Activated T-helper 2 cell treated with anti-CD3 and anti-CD28 coated beads, Interferon-gamma antibody, Interleukin-2, Interleukin-4, amounts not matched to agents 10 μg/mL and 5 μg/mL and 100 μg/mL, durations not matched to agents 14 hours and 24 hours and 36 hours (primary cell): ENCODE results near the gene FOXC2. TPM values are rescaled to one million over a fixed set of nuclear protein-coding genes. Genes with fewer than 3 reads are reported as not detected.

Experiments used
- DNase-seq: peaks from one replicate; pipeline ENCODE4 v3.0.0; 2021; ENCODE audit warnings: low spot score
- H3K27ac Mint-ChIP-seq: one replicate; pipeline ENCODE4 v1.8.0; 2021; ENCODE audit warnings: mixed read lengths
- H3K27me3 Mint-ChIP-seq: one replicate; pipeline ENCODE4 v1.8.0; 2021; ENCODE audit warnings: low read depth, mixed read lengths
- H3K36me3 Mint-ChIP-seq: one replicate; pipeline ENCODE4 v1.8.0; 2021; ENCODE audit warnings: low read depth, mixed read lengths
- H3K4me1 Mint-ChIP-seq: one replicate; pipeline ENCODE4 v1.8.0; 2021; ENCODE audit warnings: low read depth, mixed read lengths
- H3K4me3 Mint-ChIP-seq: one replicate; pipeline ENCODE4 v1.8.0; 2021; ENCODE audit warnings: low read depth, mild to moderate bottlenecking, moderate library complexity, mixed read lengths
- H3K9me3 Mint-ChIP-seq: one replicate; pipeline ENCODE4 v1.8.0; 2021; ENCODE audit warnings: mixed read lengths
- intact Hi-C: fragments of 100-400 bp; cut with micrococcal nuclease; formaldehyde crosslinking; loops from one replicate; pipeline ENCODE4 v1.15.1; 2023
- total RNA-seq: library from RNA; stranded (reverse); gene quantifications from 2 replicates; pipeline ENCODE4 v1.2.3, GENCODE V29; 2022

The FOXC2 gene
- total RNA-seq, 1 donor from 2014 or later, result 0.07 TPM

GRCh38 chr16:86527366-86527765 lies 39.3 kb upstream of the FOXC2 start:
- Mint-ChIP-seq H3K9me3 (no peaks in the 10 kb centered on the region), H3K36me3 (peaks cover 3% of the 10 kb centered on the region), H3K27me3 (no peaks in the 10 kb centered on the region), H3K27ac (no peak overlapping the region), H3K4me1 (no peaks in the 10 kb centered on the region), H3K4me3 (no peak overlapping the region)
- intact Hi-C loops, result loop anchor here (10.0 kb wide), 1 partner anchor 453 kb away; no protein-coding TSS in a partner anchor
- no peak for DNase-seq

- Mint-ChIP-seq H3K36me3 (peaks cover 3% of the 10 kb centered on the region), H3K4me1 (no peaks in the 10 kb centered on the region), H3K4me3 (no peak overlapping the region), H3K27me3 (no peaks in the 10 kb centered on the region), H3K9me3 (no peaks in the 10 kb centered on the region), H3K27ac (no peak overlapping the region)
- DNase-seq, result no peak
- intact Hi-C loops, result loop anchor here (10.0 kb wide), 1 partner anchor 453 kb away; no protein-coding TSS in a partner anchor
Measured at GRCh38 chr16:86528061-86528929, 38.3 kb upstream of the FOXC2 start.

- H3K27me3 Mint-ChIP-seq, result no peaks in the 10 kb centered on the region
- intact Hi-C loops, result loop anchor here (10.0 kb wide), 1 partner anchor 454 kb away; no protein-coding TSS in a partner anchor
Measured at GRCh38 chr16:86529160-86529559, 37.5 kb upstream of the FOXC2 start.

GRCh38 chr16:86530251-86531190 lies 36.1 kb upstream of the FOXC2 start:
- Mint-ChIP-seq H3K4me3 (no peak overlapping the region), H3K27ac (no peak overlapping the region), H3K27me3 (no peaks in the 10 kb centered on the region), H3K36me3 (peaks cover 3% of the 10 kb centered on the region), H3K9me3 (no peaks in the 10 kb centered on the region), H3K4me1 (no peaks in the 10 kb centered on the region)
- intact Hi-C loops, result no loop called here
- DNase-seq, result no peak

More at GRCh38 chr16:86529160-86529559, 37.5 kb upstream of the FOXC2 start:
- no peak for DNase-seq
- Mint-ChIP-seq H3K4me1 (no peaks in the 10 kb centered on the region), H3K9me3 (no peaks in the 10 kb centered on the region), H3K4me3 (no peak overlapping the region), H3K36me3 (peaks cover 3% of the 10 kb centered on the region), H3K27ac (no peak overlapping the region)

GRCh38 chr16:86531191-86531545 lies 35.5 kb upstream of the FOXC2 start:
- H3K36me3 Mint-ChIP-seq, result peaks cover 3% of the 10 kb centered on the region
- intact Hi-C loops, result no loop called here
- H3K9me3 Mint-ChIP-seq, result no peaks in the 10 kb centered on the region
- H3K27me3 Mint-ChIP-seq, result no peaks in the 10 kb centered on the region
- no peak for DNase-seq
- no peak overlapping the region for H3K27ac Mint-ChIP-seq
- no peak overlapping the region for H3K4me3 Mint-ChIP-seq
- H3K4me1 Mint-ChIP-seq, result no peaks in the 10 kb centered on the region

GRCh38 chr16:86531641-86532525 lies 34.7 kb upstream of the FOXC2 start:
- H3K36me3 Mint-ChIP-seq, result peaks cover 3% of the 10 kb centered on the region
- H3K4me3 Mint-ChIP-seq, result no peak overlapping the region
- no peak for DNase-seq
- H3K27me3 Mint-ChIP-seq, result no peaks in the 10 kb centered on the region
- H3K9me3 Mint-ChIP-seq, result no peaks in the 10 kb centered on the region
- intact Hi-C loops, result no loop called here
- no peak overlapping the region for H3K27ac Mint-ChIP-seq
- H3K4me1 Mint-ChIP-seq, result no peaks in the 10 kb centered on the region

- H3K27me3 Mint-ChIP-seq, result no peaks in the 10 kb centered on the region
- no peaks in the 10 kb centered on the region for H3K4me1 Mint-ChIP-seq
- no peaks in the 10 kb centered on the region for H3K9me3 Mint-ChIP-seq
- no peak for DNase-seq
- no peak overlapping the region for H3K27ac Mint-ChIP-seq
- no peak overlapping the region for H3K4me3 Mint-ChIP-seq
- intact Hi-C loops, result no loop called here
- peaks cover 3% of the 10 kb centered on the region for H3K36me3 Mint-ChIP-seq
Measured at GRCh38 chr16:86532526-86532815, 34.2 kb upstream of the FOXC2 start.

GRCh38 chr16:86533076-86533475 lies 33.6 kb upstream of the FOXC2 start:
- no peaks in the 10 kb centered on the region for H3K4me1 Mint-ChIP-seq
- no peak for DNase-seq
- intact Hi-C loops, result no loop called here
- H3K9me3 Mint-ChIP-seq, result no peaks in the 10 kb centered on the region
- H3K36me3 Mint-ChIP-seq, result peaks cover 3% of the 10 kb centered on the region
- H3K4me3 Mint-ChIP-seq, result no peak overlapping the region
- H3K27ac Mint-ChIP-seq, result no peak overlapping the region
- H3K27me3 Mint-ChIP-seq, result no peaks in the 10 kb centered on the region

GRCh38 chr16:86533767-86534351 lies 32.8 kb upstream of the FOXC2 start:
- H3K27me3 Mint-ChIP-seq, result no peaks in the 10 kb centered on the region
- intact Hi-C loops, result no loop called here

GRCh38 chr16:86534779-86535615 lies 31.6 kb upstream of the FOXC2 start:
- DNase-seq, result no peak
- Mint-ChIP-seq H3K27me3 (no peaks in the 10 kb centered on the region), H3K9me3 (no peaks in the 10 kb centered on the region), H3K4me1 (no peaks in the 10 kb centered on the region), H3K36me3 (peaks cover 11% of the 10 kb centered on the region), H3K4me3 (no peak overlapping the region), H3K27ac (no peak overlapping the region)
- intact Hi-C loops, result no loop called here

More at GRCh38 chr16:86533767-86534351, 32.8 kb upstream of the FOXC2 start:
- no peak for DNase-seq
- H3K36me3 Mint-ChIP-seq, result peaks cover 7% of the 10 kb centered on the region
- H3K27ac Mint-ChIP-seq, result no peak overlapping the region
- no peak overlapping the region for H3K4me3 Mint-ChIP-seq
- no peaks in the 10 kb centered on the region for H3K9me3 Mint-ChIP-seq
- no peaks in the 10 kb centered on the region for H3K4me1 Mint-ChIP-seq

- intact Hi-C loops, result no loop called here
- no peaks in the 10 kb centered on the region for H3K9me3 Mint-ChIP-seq
- H3K4me3 Mint-ChIP-seq, result no peak overlapping the region
- H3K4me1 Mint-ChIP-seq, result no peaks in the 10 kb centered on the region
- H3K27ac Mint-ChIP-seq, result no peak overlapping the region
- H3K27me3 Mint-ChIP-seq, result no peaks in the 10 kb centered on the region
- H3K36me3 Mint-ChIP-seq, result peaks cover 22% of the 10 kb centered on the region
- no peak for DNase-seq
Measured at GRCh38 chr16:86536621-86537020, 30.0 kb upstream of the FOXC2 start.
